T-helper 1 cell (primary cell): ENCODE measurements around the gene C1QTNF1.

Experiments
- DNase-seq, 5 donors: peaks; one replicate each; pipeline ENCODE4 v3.0.0-alpha.2; 2012 to 2020

The C1QTNF1 gene

DNA sequence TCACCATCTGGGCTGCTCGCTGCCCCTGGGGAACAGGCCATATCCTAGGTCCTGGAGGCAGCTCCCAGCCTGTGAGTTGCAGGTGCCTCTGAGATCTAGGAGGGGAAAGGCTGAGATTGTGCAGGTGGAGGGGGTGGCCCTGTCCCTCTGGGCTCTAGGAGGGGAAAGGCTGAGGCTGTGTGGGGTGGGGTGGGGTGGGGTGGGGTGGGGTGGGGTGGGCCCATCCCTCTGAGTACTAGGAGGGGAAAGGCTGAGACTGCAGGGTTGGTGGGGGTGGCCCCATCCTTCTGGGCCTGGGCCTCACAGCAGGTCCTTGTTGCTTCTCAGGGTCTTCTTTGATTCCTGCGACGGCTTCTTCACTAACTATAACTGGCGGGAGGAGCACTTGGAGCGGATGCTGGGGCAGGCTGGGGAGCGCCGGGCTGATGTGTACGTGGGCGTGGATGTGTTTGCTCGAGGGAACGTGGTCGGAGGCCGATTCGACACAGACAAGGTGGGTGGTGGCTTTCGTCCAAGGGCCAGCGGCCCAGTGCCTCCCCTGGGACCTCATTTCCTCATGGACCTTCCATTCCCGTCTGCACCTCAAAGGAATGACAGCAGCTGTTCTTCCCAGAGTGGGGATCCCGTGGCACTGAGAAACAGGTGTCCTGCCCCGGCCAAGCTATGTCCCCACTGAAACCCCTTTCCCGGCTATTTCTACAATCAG, 57.8 kb downstream of the C1QTNF1 start:
- no peak for DNase-seq

DNA sequence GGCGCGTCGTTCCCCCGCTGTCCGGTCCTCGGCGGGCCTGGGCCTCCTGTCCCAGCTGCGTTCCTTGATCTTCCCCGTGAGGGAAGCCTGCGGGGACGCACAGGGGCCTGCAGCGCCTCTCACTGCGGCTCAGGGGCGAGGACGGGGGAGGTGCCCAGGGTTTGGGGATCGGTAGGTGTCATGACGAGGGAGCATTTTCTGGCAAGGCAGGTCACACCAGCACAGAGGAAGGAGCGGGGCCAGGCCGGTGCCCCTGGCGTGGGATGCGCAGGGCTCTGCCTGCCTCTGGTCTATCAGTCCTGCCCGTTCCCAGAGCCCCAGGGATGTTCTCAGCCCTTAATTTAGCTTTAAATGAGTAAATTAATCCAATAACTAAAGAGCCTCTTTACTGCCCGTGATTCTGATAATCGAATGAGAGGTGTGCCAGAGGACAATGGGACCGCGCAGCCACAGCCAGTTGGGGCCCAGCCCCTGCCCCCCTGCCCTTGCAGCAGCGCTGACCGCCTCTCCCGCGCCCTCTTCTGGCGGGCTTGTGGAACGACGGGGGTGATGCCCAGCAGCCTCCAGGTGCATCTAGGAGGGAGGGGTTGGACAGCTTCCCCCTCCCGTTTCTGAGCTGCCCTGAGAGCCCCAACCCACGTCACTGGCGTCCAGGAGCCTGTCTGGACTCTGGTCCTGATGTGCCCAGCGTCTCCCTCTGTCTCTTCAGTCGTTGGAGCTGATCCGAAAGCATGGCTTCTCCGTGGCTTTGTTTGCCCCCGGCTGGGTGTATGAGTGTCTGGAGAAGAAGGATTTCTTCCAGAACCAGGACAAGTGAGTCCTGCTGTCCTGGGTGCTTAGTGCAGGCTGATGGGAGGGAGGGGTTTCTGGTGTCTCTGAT, 58.6 kb downstream of the C1QTNF1 start:
- peak in 4 of 5 donors; percentile 20 to 39 (median 32) for DNase-seq

DNA sequence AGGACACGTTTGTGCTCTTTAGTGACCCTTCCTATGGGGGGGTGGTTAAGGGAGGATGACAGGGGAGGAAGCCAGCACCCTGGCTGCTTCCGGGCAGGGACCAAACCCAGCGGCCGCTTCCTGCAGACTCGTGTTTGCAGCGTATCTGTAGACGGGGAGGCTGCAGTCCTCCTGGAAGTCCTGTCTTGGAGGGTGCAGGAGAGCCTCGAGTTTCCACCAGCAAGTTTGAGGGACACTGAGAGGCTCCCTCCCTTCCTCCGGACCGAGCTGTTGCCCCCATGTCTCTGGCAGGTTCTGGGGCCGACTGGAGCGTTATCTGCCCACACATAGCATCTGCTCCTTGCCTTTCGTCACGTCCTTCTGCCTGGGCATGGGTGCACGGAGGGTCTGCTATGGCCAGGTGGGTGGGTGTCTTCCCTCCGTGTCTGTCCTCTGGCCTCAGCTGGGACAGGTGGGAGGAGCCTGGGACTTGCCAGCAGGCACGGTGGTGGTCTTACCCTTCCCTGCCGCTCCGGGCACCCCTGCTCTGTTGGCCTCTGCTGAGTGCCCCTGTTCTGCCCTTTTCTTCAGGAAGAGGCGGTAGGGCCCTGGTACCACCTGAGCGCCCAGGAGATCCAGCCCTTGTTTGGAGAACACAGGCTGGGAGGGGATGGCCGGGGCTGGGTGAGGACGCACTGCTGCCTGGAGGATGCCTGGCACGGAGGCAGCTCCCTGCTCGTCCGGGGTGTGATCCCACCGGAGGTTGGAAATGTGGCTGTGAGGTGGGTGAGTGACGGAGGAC, 59.4 kb downstream of the C1QTNF1 start:
- no peak for DNase-seq

DNA sequence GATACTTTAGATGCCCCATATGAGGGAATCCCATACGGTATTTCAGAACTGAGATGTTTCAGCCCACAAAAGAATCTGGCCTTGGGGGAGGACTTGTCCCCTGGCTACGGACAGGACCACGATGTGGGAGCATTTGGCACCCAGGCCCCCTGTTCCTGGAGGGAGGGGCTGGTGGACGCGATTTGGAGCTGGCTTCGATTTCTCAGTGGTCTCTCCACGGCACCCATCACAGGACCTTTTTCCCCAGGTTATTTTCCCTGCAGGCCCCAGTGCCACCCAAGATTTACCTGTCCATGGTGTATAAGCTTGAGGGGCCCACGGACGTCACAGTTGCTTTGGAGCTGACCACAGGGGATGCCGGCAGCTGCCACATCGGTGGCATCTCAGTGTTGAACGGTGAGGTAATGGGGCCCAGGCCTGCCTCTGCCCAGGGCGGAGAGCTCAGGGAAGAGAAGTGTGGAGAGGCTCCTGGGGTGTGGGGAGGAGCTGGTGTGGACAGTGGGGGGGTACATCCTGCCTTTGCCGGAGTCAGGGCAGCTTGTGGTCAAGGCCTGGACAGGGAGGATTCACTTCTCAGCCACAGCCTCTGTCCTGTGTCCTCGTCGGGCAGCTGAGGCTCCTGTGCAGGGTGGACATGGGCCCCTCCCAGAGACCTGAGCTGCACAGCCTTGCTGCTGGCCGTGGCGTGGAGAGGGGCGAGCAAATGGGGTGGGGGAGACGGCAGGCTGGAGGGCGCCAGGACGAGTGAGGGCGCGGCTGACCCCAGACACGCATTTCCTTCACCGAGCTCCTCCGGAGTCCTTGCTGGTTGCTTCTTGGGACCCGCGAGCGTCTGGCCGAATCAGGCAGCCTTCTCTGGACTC, 60.6 kb downstream of the C1QTNF1 start:
- no peak for DNase-seq

DNA sequence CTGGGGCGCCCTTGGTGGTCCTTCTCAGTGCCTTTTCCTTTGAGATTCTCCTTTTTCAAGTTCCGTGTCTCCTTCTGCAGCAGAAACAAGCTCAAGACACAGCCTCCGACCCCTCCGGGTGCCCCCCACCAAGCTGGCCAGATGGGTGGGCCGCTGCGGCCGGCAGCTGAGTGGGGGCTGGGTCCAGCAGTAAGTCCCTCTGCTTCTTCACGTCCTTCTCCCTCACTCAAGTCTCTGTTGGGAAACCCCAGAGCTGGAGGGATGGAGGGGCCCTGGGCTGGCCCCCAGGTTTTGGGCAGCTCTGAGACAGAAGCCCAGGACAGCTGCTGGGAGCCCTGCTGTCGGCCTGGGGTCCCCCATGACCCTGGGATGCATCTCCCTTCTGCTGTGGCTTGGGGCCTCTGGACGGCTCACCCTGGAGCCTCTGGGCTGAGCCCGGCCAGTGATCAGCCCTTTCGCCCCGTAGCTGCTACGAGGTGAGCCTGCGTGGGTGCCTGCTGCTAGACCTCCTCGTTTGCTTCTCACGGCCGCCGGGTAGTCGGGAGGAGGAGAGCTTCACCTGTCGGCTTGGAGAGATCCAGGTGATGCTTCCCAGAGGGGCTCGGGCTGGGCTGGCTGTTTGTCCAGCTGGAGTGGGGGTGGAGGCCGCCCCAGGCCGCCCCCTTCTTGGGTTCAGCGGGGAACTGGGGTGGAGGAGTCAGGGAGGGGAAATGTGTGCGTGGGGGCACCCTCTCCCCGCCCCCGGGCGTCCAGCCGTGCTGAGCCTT, 61.4 kb downstream of the C1QTNF1 start:
- no peak for DNase-seq

DNA sequence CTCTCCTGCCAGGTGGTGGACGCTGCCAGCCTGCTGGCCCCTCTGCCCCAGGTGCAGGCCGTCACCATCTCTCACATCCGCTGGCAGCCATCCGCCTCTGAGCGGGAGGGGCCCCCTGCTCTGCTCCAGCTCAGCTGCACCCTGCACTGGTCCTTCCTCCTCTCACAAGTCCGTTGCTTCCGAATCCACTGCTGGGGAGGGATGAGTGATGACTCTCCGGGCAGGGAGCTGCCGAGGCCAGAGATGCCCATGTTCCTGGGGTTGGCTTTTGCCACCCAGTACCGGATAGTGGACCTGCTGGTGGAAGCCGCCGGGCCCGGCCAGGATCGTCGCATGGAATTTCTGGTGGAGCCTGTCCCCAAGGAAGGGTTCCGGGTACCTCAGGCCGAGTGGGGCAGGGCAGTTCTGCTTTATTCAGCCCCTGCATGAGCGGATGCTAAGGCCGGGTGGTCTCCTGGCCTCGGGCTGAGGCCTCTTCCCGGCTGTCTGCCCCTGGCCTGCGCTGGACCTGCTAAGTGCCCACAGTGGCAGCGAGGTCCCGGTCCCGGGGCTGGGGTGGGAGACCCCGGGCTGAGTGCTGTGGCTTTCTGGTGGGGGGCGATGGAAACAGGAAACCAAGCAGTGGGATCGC, 62.1 kb downstream of the C1QTNF1 start:
- DNase-seq = no peak

DNA sequence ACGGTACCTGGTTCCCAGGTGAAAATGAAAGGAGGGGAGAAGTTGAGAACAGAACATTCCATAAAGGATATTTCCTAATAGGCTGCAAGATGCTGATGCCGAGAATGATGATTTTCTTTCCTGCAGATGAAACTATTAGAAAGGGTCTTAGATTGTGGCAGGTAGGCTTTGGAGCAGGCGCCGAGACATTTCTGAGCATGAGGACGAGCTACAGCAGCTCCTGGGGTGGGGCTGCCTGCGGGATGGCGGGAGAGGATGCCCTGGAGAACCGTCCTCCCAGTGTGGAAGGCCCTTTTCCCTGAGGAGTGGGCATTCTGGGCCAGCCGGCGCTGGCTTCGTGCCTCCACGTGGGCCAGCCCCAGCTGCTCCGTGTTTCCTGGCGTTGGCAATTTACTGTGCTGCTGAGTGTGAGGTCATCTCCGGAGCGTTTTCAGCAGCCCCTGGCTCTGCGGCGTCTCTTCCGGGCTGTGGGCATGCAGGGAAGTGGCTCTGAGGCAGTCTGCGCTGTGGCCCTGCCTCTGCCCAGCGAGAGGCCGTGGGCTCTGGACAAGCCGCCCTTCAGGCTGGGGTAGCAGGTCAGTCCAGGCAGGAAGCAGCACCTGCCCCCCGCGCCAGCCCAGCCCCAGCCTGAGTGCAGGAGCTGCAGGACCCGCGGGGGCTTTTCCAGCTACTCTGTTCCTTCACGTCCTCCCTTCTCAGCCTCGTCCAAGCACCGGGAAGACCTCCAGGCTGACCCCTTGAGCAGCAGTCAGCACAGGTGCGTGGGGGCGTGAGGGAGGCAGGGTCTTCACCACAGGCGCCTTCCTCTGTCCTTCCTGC, 62.8 kb downstream of the C1QTNF1 start:
- DNase-seq = no peak

DNA sequence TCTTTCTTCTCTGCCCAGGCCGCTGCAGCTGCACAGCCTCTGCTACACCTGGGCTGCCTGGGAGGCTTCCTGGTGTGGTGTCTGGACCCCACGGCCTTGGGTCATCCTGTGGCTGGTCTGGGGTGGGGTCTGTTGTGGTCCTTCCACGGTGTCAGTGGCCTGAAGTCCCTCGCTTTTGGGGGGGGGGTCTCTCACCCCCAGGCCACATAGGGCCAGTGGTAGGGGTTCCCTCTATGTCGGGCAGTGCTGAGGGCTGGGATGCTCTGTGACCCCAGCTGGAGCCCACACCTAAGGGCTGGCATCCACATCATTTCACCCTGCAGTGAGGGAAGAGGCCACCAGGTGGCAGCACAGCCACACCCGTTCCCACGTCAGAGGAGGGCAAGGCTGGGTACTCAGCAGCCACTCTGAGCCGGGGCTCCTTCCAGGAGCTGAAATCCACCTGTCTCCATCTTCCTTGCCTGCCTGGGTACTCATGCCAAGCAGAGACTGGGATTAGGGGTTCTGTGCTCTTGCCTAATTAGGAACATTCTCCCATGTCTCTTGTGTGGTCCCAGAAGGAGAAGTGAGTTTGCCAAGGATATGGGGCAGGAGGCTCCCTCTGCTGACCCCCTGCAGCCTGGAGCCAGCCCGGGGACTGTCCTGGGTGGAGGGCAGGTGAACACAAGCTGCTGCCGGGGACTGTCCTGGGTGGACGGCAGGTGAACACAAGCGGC, 63.6 kb downstream of the C1QTNF1 start:
- DNase-seq = peak; percentile 28 to 68 (median 57)

DNA sequence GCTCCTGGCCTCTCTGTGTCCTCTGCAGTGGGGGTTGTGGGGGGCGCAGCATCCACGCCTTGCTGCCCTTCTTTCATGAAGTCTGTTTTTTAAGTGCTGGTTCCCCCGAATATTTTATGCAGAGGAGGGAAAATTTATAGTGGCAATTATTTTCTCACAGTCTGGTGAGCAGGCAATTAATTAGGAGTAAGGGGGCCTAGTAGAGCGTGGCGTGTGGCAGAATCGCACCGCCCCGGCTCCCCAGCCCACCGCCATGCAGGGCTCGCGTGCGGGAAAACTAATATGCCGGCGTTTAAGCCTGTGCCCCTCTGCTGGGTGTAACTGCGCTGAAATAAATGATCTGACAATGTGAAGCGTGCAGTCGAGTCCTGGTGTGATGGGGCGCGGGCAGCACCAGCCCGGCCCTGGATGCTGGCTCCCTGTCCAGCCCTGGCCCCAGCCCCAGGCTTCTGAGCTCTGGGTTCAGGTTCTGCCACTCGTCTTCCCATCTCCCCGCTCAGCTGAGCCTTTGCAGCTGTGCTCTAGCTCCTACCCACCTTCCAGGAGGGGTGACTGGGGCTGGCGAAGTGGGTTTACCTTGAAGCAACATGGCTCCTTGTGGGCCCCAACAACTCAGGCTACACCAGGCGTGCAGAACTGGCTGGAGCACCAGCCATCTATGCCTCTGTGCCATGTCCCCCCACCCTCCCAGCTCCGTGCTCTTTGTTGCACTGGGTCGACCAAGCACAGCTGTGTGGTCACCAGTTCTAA, 64.5 kb downstream of the C1QTNF1 start:
- no peak for DNase-seq

DNA sequence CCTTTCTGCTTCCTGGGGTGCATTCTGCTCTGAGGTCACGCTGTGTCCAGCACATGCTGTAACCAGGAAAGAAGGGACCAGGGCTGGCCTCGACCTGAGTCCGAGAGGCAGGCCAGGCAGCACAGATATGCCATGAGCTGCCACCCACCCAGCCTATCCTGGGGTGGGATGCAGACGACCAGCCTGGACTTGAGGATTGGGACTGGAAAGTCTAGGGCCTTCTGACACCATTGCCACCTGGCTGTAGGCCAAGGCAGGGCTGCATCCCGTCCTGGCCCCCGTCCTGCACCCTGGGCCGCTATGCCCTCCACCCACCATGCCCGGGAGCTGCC, 65.0 kb downstream of the C1QTNF1 start:
- no peak for DNase-seq

DNA sequence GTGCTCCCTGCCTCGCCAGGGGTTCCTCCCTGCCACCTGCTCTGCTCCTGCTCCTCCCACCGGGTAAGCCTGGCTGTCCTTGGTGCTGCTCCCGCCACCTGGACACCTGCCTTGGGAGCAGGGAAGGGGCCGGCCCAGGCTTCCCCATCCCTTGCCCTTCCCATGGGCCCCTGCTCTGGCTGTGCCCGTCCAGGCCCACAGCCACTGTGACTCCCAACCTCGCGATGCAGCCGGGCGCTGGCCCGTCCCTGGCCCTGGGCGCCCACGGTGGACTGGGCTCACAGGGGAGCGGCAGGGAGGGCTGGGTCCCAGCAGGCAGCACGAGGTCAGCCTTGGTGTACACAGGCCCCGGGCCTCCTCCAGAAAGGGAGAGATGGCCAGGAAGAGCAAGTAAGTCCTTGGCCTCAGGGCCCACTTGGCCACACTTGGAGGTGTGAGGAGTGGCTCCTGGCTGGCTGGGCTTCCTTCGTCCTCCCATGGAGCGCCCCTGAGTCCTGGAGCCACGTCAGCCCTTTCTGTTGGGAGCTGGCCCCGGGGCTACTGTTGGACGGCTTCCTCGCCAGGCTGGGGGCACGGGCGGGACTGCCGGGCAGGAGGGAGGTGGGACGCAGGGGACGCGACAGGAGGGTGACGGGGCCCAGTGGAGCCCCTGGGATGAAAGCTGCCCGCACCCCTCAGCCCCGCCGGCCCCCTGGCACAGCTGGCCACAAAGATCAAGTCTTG, 65.9 kb downstream of the C1QTNF1 start:
- no peak for DNase-seq

DNA sequence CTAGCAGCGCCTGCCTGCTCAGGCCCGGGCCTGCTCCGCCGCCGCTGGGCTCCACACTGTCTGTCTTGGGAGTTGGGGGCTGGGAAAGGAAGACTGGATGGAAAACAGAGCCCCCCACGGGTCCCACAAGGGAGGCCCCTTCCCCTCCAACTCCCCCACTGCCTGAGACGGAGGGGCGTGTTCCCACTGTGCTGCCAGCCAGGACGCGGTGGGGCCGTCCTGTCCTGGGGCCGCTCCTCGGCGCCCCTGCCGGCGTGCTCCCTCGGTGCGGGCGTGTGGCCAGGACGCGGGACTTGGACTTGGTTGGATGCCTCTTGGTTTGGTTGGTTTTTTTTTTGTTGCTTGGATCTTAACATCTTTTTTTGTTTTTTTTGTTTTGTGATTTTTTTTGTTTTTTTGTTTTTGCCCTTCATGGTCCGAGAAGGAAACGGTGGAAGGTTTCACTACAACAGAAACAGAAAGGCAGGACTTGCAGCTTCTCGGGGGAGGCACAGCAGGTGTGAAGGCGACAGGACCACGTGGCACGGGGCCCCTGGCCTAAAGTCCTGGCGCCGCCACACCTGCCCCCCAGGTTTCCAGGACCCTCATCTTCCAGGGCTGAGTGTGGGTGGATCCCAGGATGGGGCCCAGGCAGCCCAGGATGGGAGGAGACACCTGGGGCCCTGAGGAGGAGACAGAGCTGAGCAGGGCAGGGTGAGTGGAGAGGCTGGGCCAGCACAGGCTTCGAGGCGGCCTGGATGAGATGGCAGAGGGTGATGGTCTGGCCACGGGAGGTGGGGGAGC, 66.7 kb downstream of the C1QTNF1 start:
- DNase-seq = no peak

DNA sequence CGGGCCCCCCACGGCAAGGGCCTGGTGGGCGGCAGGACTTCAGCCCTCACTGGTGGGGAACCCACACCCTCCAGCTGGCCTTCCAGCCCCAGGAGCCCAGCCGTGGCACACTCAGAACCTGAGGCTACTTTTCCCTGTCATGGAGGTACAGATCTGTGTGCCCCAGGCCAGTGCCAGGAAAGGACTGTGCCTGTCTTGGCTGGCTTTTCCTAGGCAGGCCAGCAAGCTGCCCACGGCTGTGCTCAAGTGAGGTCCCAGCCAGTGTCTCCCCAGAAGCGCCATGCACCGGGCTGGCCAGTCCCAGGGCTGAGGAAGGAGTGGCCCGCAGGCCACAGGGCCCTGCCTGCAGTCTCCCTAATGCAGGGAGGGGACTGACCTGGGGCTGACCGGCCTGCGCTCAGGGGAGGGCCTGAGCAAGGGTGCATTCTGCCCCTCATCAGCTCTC, 67.3 kb downstream of the C1QTNF1 start:
- no peak for DNase-seq

DNA sequence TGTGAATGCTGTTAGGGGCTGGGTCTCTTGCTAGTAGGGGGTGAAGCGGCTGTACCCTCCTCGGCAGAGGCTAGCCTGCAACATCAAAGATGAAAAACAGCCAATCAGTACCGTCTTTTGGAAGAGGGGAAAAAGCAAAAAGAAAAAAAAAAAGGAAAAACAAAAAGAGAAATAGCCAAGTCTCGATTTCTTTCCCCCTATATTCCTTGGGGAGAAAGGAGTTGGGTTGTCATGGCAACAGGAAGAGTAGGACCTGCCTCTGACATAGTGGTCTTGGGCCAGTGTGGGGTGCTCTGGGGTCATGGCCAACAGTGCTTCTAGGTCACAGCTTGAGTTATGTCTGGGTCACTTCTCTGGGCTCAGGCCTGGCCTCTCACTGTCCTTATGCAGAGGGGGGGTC, 68.6 kb downstream of the C1QTNF1 start:
- no peak for DNase-seq

DNA sequence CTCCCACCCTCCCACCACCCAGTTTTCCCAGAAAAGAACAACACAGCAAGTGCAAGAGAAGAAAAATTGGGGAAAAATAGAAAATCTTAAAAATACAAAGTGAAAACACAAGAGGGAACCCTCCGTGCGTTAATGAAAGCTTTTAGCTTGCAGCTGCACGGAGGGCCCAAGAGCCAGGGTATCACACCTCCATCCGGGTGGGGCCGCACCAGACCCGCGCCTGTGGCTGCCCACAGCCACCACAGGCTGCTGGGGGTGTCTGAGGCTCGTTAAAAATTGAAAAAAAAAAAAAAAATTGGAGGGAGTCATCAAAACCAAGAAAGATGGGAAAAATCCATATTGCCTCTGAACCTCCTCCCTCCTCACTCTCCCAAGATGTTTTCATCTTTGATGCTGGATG, 69.3 kb downstream of the C1QTNF1 start:
- no peak for DNase-seq

DNA sequence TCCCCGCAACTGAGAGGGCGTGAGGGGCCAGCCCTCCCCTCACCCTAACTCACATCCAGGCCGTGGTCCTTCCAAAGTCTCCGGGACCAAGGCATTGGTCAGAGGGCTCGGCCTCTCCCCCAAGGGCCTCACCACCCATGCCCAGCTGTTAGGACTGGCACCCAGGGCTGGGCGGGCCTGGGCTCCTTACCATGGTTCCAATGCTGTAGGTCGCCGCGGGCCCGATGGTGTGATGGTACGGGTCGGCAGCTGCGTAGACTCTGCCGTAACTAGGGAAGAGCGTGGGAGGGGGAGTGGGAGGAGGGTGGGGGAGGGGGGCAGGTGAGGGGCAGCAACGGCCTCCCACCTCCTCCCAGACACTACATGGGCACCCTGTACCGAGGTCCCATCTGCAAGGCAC, 70.3 kb downstream of the C1QTNF1 start:
- no peak for DNase-seq

DNA sequence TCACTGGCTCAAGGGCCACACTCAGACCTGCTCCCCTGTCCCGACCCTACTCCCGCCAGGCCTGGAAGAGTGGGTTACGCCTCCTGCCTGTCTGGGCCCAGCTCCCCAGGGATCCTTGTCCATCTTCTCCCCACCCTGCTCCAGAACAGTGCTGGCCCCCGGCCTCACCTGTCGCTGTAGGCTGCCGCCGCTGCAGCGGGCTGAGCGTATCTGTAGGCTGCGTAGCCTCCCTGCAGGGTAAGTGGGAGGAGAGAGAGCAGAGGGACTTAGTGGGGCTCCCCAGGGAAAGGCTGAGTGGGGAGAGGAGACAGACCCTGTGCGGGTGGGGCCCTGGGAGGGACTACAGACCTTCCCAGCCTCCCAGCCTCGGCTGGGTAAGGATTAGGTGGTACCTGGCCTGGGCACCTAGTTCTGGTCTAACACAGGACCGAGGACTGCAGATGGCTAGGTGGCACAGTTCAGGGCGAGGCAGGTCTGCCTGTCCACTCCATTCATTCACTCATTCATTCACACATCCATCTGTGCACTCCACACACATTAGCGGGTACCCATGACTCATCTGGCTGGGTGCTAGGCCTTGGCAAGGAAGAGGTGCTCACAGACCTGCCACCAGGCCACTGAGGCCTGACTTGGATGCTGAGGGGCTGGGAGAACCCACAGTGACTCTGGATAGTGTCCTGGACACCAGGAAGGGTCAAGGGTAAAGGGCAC, 71.5 kb downstream of the C1QTNF1 start:
- no peak for DNase-seq
